ENCODE results near the gene POGK.
"Not testable (repeated sequence)": the region's sequence is repeated elsewhere in the genome, so short reads cannot be mapped to it uniquely, and the experiment has no call there.

The POGK gene, protein sequence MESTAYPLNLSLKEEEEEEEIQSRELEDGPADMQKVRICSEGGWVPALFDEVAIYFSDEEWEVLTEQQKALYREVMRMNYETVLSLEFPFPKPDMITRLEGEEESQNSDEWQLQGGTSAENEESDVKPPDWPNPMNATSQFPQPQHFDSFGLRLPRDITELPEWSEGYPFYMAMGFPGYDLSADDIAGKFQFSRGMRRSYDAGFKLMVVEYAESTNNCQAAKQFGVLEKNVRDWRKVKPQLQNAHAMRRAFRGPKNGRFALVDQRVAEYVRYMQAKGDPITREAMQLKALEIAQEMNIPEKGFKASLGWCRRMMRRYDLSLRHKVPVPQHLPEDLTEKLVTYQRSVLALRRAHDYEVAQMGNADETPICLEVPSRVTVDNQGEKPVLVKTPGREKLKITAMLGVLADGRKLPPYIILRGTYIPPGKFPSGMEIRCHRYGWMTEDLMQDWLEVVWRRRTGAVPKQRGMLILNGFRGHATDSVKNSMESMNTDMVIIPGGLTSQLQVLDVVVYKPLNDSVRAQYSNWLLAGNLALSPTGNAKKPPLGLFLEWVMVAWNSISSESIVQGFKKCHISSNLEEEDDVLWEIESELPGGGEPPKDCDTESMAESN

DNA sequence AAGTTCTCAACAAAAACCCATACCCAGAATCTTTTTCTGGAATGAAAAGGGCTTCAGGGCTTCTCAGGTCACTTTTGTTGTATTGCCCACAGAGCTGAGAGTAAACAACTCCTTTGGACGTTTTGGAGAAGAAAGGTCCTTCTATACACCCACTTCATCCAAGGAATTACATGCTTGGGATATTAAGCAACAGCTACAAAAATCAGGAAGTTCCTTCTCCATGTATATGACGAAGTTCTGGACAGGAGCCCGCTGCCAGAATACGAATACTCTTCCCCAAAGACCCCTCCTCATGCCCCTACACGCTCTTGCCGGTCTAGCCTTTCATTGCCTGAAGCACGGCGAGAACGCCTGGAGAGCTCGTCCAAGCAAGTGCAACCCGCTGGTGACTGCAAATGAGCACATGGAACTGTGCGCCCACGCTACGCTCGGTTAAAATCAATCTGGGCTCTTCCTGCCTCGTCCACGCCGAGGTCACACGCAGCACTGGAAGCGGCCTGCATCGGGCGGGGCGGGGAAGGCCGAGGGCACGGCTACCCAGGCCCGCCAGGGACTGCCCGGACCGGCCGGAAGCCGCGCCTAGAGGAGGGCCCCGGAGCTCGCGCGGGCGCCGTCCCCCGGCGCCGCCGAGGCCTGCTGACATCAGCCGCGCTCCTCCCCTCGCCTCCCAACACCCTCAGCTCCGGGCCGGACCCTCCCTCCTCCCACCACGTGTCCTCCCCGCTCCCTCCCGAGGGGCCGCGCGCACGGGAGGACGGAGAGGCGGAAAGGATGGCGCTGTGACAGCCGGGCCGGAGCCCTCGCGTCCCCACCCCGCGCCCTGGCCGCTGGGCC is at the start of gene POGK:
Gene POGK, plus strand, starts transcription at position 710 of the 834 bp plus-strand sequence. CDS start 1,482 bp downstream, outside the sequence.
- DNase-seq (ENCODE audit: low spot score) = peak; percentile 95

DNA sequence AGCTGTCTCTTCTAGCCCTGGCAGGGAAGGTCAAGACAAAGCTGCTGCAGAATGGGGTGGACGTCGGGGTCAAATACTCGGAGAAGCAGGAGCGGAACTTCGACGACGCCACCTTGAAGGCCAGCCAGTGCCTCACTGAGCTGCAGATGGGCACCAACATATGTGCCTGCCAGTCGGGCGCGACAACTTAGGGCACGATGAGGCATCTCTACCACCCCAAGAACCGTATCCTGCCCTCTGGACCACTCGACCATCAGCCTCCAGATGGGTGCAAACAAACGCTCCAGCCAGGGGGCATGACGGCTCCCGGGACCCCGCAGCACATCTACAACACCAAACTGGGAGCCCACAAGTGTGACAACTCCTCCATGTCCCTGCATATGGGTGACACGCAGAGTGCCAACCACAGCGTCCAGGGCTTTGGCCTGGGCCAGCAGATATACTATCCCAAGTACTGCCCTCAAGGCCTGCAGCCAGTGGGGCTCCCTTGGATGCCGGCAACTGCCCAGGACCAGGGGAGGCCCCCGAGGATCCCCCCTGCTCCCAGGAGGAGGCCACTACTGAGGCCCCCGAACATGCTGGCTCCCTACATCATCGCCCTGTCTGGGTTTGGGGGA is 42.5 kb upstream of the POGK start:
- no peak for DNase-seq (ENCODE audit: low spot score)

DNA sequence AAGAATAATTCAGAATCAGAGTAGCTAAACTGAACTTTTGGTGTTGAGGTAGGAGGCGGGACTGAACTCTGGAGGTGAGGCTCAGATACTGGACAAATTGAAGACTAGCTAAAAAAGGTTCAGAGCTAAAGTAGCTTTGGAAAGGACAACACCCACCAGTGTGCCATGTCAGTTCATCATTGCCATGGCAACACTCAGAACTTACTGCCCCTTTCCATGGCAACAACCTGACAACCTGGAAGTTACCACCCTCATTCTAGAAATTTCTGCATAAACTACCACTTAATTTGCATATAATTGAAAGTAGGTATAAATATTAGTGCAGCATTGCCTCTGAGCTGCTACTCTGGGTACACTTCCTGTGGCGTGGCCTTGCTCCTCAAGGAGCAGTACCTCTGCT is 30.3 kb upstream of the POGK start:
- no peak for DNase-seq (ENCODE audit: low spot score)

DNA sequence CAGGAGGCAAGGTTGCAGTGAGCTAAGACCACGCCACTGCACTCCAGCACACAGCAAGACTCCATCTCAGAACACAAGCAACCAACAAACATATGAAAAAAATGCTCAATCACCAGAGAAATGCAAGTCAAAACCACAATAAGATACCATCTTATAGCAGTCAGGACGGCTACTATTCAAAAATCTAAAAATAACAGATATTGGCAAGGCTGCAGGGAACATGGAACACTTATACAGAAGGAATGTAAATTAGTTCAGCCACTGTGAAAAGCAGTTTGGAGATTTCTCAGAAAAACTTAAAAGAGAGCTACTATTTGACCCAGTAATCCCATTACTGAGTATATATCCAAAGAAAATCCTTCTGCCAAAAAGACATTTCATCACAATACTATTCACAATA is 27.6 kb upstream of the POGK start:
- DNase-seq (ENCODE audit: low spot score) = no peak

DNA sequence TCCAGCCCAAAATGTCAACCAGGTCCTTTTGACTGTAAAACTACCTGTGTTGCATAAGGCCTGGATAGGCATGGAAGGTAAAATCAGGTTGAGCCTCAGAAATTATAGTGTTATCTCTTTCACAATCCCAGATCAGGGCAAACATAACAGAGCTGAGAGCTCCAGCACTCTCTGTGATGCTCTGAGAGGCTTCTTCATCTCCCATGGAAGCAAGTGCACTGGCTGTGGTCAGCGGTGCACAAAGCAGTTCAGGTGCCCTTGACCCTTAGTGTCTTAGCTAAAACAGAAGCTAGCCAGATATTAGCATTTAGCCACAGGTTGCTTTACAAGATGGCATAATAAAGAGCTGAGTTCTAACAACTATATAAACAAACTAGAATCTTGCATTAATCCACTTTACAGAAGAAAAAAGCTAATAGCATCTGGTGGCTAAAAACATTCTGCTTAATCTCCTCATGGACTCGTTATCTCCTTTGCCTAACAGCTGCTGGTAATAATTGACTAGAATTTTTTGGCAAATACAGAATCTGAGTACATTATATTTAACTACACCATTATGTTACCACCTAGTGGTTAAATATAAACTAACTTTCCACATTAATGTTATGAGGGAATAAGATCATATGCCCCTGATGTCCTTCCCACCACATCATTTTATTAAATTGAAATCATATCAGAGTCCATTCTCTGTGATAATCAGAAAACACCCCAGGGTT is 25.6 kb upstream of the POGK start:
- DNase-seq (ENCODE audit: low spot score) = no peak

DNA sequence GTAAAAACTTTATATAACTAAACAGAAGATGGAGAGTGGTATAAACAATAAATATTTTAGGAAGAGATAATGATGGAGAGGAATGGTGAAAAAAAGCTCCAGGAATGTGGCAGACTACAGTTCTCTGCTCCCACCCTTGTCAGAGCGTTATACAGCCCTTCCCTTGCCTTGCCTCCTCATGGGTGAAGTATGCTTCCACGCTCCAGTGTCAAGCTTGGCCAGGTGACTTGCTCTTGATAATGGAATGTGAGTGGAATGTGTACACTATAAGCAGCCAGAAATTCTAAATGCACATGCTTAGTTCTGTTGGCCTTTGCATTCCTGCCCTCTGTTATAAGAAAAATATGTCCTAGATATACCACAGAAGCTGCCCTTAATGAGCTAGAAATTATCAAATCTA is 24.7 kb upstream of the POGK start:
- DNase-seq (ENCODE audit: low spot score) = no peak

DNA sequence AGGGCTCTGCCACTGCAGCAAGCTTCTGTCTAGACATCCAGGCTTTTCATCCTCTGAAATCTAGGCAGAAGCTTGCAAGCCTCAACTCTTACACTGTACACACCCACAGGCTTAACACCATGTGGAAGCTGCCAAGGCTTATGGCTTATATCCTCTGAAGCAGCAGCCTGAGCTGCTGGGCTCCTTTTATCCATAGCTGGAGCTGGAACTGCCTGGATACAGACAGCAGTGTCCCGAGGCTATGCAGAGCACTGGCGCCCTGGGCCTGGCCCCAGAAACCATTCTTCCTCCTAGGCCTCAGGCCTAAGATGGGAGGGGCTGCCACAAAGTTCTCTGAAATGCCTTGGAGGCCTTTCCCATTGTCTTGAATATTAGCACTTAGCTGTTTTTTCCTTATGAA is 19.3 kb upstream of the POGK start:
- DNase-seq (ENCODE audit: low spot score) = no peak

DNA sequence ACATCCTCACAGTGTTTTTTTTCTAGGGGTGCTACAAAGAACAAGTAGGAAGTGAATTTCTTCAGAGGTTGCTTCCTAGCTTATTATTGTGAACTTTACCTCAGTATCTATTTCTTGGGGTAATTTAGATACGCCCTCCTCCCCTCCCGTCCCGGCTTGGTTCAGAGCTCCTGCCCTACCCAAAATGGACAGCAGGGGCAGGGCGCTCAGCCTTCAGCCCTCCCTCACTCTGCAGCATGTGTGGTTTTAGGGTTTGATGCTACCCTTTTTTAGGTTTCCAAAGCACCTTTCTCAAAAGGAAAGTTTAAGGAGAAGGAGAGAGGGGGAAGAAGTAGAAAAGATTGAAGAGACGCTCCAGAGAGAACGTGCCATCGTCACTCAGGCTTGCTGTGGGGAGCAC is 16.9 kb upstream of the POGK start:
- no peak for DNase-seq (ENCODE audit: low spot score)

DNA sequence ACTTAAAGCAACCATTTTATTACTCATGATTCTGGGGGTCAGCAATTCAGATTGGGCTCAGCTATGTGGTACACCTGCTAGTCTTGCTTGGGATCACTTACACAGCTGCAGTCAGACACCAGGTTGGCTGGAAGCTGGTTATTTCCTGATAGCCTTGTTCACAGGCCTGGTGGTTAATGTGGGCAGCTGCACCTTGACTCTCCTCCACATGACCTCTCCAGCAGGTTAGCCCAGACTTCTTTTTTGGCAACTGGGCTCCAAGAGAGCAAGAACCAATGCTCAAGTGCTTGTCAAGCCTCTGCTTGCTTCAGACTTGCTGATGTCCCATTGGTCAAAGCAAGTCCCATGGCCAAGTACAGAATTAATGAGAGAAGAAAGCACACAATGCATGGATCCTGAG is 11.8 kb upstream of the POGK start:
- DNase-seq (ENCODE audit: low spot score) = no peak

DNA sequence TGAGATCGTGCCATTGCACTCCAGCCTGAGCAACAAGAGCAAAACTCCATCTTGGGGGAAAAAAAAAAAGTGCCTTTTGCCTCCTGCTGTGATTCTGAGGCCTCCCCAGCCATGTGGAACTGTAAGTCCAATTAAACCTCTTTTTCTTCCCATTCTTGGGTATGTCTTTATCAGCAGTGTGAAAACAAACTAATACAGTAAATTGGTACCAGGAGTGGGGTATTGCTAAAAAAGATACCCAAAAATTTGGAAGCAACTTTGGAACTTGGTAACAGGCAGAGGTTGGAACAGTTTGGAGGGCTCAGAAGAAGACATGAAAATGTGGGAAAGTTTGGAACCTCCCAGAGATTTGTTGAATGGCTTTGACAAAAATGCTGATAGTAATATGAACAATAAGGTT is 9.5 kb upstream of the POGK start:
- DNase-seq (ENCODE audit: low spot score) = not testable (repeated sequence)

DNA sequence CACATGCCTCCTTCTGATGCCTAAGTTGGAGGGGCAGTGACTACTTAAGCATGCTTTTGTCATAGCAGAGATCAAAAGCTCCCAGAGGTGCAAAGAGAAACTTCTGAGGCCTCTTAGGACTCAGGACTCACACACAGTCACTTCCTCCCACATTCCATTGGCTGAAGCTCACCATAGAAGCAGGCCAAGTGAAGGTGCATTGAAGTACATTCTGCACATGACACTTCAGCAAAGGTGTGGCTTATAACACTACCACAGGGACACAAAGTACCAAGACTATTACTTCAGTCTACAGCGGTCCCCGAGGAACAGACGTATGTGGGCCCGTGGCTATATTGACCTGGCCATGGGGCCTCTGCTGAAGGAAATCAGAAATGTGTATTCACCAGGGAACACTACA is 2.5 kb upstream of the POGK start:
- no peak for DNase-seq (ENCODE audit: low spot score)

DNA sequence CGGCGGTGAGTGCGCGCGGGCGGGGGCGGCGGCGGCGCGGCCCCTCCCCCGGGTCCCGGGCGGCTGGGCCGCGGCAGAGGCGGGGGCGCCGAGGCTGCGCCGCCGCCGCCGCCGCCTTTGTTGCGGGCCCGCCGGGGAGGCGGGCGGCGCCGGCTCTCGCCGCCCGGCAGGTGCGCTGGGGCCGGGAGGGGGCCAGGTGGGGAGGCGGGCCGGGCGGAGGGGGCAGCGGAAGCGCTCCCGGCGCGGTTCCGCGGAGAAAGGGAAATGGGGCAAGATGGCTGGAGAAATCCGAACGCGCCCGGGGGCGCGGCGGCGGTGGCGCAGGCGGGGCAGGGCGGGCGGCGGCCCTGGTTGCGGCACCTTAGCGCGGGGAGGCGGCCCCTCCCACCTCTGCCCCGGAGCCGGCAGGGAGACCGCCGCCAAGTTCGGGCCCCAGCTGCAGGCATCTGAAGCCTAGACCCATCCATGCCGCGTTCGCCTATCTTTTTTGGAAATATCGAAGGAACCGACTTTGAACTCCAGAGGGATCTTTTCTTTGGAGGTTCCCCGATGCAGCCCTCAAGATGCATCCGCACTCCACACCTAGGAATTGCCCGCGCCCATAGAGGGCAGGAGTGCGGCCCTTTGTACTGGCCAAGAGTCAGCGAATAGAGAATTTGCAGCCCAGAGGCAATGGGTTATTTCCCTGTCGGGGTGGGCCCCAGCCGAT is 479 bp downstream of the POGK start:
- peak; percentile 33 for DNase-seq (ENCODE audit: low spot score)

DNA sequence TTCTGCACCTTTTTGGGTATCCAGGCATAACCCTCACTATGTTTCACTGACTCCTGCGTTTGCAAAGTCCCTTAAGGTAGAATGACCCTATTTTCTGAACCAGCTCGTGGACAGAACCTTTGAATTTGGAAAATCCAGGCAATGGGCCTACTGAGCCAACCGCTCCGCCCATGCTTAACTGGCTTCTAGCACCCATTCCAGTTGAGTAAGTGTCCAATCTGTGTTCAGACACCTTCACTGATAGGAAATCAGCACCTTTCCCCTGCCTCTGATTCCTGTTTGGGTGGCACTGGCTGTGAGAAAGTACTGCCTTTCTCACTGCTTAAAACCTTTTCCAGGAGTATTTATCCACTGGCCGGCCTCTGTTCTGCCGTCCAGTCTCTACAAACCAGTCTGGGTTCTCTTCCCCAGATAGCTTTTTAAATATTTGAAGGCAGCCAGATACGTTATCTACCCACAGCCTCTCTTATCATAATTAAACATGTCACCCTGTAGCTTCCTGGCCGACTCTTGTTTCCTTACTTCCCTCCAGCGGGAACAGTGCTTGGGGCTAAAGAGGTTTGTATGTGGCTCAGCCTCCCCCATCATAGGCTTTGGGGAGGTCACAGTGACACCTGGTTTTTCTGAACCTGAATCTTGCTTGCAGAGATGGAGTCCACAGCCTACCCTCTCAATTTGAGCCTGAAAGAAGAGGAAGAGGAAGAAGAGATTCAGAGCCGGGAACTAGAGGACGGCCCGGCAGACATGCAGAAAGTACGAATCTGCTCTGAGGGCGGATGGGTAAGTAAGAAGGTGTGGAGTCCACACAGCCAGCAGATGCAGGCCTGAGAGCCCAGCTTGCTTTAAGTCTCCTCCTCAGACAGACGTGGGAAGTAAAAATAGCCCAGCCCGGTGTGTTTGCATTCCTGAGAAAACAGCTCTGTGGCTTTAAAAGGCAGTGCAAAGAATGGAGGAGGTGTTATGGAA is 1.3 kb downstream of the POGK start:
- DNase-seq (ENCODE audit: low spot score) = no peak

DNA sequence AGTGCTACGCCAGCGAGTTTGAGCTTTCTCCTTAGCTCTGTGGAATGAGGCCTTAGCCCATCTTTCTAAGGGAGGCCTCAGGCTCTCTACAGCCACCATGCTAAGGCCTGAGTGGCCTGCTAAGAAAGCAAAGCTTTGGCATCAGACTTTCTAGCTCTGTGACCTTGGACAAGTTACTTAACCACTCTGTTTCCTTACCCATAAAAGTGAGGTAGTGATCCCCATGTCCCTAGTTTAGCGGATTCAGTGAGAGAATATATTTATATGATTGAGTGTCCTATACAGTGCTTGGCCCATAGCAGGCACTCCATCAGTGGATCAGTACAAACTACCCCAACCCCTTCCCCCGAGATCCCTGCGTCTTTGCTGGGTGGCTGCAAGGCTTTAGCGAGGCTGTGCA is 4.0 kb downstream of the POGK start:
- no peak for DNase-seq (ENCODE audit: low spot score)

DNA sequence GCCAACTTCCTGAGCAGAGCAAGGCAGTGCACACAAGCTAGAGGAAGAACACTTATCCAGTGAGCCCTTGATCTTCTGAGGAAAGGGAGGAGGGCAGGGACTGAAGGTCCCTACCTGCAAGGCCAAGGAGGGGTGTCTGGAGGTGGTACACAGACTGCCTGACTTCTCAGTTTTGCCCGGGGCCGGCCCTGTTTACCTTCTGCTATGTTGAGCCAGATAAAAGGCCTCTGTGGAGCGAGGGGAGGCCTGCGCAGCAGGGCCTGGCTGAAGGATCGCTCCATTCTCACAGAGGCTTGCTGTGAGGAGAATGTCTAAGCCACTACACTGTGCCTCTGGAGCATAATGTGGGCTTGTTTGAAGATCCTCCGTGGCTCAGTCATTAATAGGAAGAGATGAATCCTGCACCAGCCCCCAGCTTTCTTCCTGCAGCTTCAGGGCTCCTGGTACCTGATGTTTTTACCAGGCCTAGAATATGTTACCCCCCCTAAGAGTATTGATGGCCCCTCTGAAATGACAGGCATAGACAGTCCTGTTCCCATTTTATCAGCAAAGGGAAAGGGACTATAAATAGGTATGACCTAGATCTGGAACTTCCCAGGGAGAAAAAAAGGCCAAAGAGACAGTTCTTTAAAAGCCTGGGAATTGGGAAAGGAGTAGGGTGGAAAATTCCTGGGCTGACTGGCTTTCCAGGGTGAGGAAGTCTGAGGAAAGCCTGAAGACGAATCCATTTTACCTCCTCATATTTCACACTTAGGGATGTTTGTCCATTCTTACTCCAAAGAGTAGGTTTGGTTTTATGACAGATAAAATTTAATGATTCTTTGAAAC is 4.7 kb downstream of the POGK start:
- DNase-seq (ENCODE audit: low spot score) = peak; percentile 58

DNA sequence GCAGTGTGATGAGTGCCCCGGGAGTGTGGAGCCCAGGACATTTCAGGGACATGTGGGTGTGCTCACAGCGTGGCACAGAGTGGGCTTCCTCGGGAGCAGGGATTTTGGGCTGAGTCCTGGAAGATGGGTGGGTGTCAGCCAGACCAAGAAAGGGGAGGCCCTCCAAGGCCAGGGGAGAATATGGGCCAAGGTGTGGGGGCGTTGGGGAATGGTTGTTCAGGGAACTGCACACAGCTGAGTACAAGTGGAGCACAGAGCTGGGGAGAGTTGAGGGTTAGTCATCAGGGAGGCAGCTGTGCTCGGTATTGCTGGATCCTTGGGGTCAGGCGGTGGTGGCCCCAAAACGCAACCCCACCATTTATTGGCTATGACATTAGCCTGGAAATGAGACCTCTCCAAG is 5.5 kb downstream of the POGK start:
- DNase-seq (ENCODE audit: low spot score) = no peak

DNA sequence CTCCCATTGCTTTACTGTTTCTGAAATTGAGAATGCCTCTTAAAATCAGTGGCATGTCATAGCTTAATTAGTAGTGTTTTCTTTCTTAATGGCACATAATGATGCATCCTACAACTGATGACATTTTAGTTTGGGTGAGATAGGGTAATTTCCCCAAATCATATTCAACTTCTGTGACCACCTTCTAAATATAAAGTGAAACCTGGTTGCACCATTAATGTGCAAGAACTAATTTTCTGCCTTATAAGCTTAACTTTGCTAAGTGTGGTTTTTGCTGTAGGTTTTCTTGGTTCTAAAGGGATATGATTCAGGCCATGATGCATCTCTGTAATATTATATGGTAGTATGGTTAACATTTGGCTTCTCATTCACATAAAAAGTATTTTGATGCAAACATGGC is 8.9 kb downstream of the POGK start:
- DNase-seq (ENCODE audit: low spot score) = no peak

DNA sequence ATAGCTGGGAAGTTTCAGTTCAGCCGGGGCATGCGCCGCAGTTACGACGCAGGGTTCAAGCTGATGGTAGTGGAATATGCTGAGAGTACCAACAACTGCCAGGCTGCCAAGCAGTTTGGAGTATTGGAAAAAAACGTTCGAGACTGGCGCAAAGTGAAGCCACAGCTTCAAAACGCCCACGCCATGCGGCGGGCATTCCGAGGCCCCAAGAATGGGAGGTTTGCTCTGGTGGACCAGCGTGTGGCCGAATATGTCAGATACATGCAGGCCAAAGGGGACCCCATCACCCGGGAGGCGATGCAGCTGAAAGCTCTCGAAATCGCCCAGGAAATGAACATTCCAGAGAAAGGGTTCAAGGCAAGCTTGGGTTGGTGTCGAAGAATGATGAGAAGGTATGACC is 9.9 kb downstream of the POGK start:
- DNase-seq (ENCODE audit: low spot score) = no peak

DNA sequence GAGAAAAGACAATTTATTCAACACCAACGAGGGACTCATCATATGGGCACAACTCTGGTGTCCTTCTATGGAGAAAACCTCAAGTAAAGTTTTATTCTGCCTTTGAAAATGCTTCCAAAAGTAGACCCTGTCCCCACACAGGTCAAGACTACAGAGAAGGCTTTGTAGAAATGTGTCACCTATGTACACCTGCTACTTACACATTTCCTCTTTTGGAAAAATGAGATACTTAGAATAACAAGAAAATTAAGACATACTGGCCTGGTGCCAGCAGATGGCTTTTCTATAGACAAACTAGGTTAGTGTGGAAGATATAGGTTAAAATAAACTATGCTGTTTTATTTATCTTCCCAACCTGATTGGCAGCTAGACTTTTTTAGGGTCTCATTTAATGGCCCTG is 13.6 kb downstream of the POGK start:
- DNase-seq (ENCODE audit: low spot score) = no peak

Data from putamen (tissue), 1 donor.